NK-92 treated with Interleukin-12 subunit alpha and Interleukin-12 subunit beta, amount 100 ng/mL, for 24 hours (cell line): ENCODE data around the gene KIF1B.
"Not testable (repeated sequence)": the region's sequence is repeated elsewhere in the genome, so short reads cannot be mapped to it uniquely, and the experiment has no call there.

Experiments
- DNase-seq: peaks from one replicate; lab custom pipeline; 2025; lab: John Stamatoyannopoulos, UW

KIF1B gene

DNA sequence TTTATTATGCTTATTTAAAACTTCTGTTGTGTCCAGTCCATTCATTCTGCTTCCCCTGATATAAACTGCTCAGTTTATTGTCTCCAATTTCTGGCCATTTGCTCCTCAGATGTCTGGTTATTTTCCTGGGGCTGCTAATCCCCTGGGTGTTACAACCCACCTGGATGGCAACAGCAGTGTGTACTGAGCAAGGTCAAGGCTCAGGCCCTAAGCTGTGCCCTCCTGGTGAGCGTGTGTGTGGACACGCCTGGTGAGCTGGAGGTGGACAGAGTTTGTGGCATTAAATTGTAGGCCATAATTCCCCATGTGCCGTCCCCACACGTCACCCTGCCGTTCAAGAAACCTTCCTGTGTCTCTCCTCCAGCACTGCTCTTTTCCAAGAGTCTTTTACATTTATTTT lies 18.1 kb upstream of the KIF1B start:
- no peak for DNase-seq

DNA sequence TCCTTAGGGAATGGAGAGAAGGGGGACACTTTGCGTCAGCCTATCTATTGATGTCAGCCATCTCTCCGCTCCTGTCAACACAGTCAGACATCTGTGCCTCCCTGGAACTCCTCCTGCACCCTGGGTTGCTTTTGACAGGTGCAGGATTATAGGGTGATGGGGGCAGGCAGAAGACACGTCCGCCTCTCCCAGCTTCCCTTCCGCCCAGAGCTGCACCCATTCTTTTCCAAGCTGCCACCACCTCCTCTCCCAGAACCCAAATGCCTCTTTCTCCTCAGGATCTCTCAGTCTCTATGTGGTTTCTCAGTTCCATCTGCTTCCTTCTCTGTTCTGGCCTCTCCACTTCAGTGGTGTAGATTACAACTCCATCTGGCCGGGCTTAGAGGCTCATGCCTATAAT lies 17.1 kb upstream of the KIF1B start:
- DNase-seq: no peak

DNA sequence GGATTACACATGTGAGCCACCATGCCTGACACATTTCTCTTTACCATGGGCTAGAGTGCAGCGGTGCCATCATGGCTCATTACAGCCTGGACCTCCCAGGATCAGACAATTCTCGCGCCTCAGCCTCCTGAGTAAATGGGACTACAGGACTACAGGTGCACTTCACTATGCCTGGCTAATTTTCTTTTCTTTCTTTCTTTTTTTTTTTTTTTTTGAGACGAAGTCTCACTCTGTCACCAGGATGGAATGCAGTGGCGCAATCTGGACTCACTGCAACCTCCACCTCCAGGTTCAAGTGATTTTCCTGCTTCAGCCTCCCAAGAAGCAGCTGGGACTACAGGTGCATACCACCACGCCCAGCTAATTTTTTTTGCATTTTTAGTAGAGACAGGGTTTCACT lies 14.8 kb upstream of the KIF1B start:
- no peak for DNase-seq

DNA sequence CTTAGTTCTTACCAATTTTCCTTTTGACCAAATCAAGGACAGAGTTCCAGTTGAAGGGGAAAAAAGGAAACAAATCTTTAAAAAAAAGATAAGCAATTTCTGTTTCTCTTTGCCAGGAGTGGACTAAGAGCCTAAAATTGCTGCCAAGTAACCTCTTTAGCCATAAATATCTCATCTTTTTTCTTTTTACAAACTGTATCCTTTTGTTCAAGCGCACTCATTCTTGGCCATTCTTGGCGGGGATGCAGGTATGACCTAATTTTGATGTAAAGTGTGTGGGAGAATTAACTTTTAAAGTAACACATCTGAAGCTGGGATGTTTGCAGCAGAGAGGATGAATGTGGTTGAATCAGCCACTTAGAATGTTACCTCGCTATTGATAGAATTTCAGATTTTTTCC lies 13.4 kb upstream of the KIF1B start:
- DNase-seq: no peak

DNA sequence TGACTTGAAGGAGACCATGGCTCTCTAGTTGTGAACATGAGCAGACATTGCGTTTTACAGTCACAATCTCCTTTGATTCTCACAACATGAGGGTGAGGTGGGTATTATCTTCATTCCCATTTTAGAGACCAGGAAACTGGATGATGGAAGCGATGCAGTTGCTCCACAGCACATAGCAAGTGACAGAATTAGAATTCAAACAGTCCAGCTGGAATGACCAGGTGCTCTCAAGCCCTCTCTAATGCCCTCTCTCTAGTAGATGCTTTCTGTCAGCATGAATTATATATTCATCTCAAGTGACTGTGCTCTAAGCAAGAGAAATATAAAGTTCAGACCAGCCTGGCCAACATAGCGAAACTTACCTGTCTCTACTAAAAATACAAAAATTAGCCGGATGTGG lies 9.8 kb upstream of the KIF1B start:
- no peak for DNase-seq

DNA sequence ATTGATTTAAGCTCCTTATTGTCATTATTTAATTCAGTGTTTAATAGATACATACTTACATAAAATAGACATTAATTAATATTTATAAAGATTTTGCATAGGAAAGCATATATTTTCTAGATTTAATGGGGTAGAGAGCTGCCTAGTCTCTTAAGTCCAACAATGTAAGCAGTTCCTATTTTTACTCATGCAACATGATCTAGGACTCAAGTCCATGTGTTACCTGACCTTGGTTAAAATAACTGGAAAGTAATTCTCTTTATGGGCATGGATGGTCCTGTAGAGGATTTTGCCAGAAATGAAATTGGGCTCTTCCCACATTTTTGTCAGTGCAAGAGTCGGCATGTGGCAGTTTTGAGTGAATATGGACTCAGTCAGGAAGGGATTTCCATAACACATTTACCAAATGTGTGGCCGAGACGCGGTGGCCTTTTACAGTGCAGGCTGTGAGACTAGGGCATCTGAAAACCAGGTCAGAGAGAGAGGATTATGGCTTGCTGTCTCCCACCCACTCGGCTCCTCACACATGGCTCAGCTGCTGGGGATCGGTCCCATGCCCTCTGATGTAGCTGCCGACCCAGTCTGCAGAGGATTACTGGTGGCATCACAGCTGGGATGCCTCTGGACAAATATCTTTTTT lies 6.2 kb upstream of the KIF1B start:
- no peak for DNase-seq

DNA sequence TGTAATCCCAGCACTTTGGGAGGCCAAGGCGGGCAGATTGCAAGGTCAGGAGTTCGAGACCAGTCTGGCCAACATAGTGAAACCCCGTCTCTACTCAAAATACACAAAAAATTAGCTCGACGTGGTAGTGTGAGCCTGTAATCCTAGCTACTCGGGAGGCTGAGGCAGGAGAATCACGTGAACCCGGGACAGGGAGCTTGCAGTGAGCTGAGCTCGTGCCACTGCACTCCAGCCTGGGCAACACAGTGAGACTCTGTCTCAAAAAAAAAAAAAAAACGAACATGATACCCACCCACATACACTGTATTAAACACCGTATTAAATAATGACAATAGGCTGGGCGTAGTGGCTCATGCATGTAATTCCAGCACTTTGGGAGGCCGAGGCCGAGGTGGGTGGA lies 5.2 kb upstream of the KIF1B start:
- DNase-seq: not testable (repeated sequence)

DNA sequence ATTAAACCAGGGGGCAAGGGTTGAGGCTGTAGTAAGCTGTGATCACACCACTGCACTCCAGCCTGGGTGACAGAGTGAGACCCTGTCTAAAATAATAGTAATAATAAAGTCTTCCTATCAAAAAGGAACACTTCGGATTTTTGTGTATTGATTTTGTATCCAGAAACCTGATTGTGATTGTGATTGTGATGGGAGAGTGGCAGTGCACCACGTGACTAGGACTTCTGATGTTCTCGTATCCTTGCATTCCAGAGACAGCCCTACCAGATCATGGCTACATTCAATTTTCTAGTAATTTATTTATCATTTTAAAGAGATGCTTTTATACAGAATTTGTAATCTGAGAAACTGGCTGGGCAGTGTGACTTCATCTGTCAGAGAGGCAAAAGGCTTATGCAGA lies 2.6 kb upstream of the KIF1B start:
- no peak for DNase-seq

DNA sequence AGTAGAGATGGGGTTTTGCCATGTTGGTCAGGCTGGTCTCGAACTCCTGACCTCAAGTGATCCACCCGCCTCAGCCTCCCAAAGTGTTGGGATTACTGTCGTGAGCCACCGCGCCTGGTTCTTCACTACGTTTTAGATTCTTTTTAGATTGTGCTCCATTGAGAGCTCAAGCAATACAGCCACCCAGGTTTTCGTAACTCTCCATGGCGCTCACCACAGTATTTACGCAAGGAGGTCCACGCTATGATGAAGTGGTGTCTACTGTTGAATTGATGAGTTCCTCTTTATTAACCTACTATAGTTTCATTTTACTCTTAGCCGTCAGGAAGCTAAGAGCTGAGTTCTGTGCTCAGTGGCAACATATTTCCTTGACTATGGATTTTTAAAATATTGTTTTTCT lies 1.8 kb upstream of the KIF1B start:
- DNase-seq: no peak

DNA sequence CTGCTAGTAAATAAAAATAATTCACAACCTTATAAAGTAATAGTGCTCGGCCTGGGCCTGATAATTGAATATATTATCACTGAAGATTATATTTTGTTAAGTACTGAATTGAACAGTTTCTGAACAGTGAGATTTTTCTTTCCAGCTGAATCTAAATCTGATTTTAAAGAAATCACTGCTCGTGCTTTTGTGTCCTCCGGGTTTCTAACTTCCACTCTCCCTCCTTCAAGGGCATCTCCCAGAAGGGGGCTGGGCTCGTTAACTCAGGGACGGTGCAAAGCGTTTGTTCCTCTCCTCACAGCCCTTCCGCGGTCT lies 823 bp upstream of the KIF1B start:
- DNase-seq: no peak

DNA sequence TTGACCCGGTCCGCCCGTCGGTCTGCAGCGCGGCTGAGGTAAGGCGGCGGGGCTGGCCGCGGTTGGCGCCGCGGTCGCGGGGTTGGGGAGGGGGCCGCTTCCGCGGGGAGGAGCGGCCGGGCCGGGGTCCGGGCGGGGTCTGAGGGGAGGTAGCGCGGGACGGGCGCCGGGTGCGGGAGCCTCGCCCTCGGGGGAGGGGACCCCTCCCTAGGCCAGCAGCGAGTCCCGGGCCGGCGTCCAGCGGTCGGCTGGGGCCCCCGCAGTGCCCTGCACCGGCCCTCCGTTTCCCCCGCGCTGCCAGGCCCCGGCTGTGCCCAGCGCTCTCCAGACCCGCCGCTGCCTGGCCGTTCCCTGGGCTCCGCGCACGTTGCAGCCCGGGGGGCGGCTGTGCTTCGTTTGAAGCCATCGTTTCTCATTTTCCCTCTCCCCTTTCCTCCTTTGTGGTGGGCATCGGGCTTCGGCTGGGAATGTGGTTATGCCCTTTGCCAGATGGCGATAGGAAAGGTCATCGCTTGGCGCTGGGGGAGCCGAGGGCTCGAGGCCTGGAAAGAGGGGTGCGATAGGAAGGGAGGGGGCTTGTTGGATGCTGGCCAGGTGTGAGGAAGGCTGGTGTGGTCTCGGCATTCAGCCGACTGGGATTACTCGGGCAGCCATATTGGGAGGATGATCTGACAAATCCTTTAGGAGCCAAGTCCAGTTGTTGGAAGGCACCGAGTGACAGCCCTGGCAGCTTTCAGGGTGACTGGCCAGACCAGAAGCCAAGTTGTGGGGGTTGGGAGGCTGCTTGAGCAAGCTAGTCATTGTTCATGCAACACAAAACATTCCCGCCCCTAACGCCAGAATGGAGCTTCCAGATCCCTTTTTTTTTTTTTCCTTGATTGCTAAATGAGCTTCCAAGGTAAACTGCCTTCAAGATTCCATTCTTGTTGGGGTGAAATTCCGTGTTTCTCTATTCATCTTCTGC lies 753 bp downstream of the KIF1B start:
- no peak for DNase-seq

DNA sequence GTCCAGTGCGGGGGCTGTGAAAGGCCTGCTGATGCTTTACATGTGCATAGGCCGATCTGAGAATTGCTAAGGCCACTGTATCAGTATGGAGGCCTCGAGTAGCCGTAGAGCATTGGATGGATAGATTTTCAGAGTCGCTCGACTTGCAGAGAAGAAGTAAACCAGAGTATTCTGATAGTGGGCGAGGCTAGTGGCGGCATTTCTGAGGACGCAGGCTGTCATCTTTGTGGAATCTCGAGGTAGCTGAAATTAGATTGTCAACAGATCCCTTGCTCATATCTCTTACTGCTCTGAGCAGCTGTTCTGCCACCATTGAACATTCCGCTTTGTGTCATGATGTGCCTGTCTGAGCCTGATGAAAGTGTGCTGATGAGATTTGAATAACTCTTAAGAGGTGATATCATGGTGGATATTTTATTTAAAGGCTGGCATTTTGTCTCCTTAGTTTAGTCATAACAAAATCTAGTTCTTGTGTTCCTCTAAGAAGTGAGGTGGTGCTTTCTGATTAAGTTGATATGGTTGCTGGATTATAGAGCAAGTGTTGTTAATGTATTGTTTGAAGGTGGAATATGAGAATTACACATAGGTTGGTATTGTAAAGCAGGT lies 1.5 kb downstream of the KIF1B start:
- no peak for DNase-seq

DNA sequence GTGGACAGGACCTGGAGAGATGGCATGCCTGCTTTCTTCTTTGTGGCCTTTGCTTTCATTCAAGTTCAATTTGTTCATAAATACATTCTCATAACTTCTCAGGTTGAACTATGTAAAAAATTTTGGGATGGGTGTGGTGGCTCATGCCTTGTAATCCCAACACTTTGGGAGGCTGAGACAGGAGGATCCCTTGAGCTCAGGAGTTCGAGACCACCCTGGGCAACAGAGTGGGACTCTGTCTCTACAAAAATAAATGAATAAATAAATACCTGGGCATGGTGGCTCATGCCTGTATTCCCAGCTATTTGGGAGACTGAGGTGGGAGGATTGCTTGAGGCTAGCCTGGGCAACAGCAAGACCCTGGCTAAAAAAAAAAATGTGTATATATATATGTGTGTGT lies 2.1 kb downstream of the KIF1B start:
- DNase-seq: no peak

DNA sequence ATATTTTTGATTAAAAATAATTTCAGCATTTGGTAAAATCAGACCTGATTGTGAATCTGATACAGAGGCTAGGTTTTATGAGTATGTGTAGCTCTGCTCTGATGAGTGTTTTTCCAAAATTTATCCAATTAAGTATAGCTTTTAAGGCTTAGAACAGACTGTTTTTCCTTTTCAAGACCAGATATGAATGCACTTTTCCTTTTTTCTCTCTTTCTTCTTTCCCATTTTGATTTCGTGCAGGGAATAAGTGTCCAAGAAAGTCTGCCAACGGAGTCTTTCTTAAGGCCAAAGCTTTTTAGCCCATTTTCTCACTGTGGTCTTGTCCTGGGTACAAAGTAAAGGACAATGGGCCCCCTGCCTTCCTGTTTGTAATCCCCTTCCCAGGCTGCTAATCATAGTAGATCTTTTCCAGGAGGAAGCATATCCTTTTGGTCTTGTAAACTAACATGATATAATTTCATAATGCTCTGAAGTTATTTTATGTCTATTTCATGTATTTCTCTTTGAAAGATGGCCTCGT lies 2.9 kb downstream of the KIF1B start:
- DNase-seq: no peak

DNA sequence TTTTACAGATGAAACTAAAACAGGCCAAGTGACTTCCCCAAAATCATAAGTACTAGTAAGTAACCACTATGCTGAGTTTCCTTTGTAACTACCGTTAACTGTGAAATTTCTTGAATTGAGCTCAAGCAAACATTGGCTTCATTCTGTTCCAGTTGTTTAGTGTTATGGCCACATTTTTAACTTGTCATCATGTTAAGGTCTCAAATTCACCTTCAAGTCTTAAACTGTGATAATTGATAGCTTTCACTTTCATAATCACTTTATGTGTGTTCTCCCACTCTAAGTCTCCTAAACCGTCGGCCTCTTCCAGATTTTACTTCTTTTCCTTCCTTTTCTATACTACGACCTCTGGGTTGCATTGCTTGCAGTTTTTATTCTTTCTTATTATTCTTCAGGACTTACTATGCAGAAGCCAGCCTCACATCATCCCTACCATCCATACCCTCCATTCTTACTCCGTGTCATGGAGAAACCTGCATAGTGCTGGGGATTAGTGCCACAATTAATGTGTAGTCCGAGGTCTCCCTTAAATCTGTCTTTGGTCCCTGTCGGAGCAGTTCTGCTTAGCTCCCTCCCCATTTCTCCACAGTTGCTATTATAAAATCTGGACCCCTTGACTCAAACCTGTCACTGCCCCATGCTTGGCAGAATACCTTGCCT lies 5.8 kb downstream of the KIF1B start:
- DNase-seq: no peak

DNA sequence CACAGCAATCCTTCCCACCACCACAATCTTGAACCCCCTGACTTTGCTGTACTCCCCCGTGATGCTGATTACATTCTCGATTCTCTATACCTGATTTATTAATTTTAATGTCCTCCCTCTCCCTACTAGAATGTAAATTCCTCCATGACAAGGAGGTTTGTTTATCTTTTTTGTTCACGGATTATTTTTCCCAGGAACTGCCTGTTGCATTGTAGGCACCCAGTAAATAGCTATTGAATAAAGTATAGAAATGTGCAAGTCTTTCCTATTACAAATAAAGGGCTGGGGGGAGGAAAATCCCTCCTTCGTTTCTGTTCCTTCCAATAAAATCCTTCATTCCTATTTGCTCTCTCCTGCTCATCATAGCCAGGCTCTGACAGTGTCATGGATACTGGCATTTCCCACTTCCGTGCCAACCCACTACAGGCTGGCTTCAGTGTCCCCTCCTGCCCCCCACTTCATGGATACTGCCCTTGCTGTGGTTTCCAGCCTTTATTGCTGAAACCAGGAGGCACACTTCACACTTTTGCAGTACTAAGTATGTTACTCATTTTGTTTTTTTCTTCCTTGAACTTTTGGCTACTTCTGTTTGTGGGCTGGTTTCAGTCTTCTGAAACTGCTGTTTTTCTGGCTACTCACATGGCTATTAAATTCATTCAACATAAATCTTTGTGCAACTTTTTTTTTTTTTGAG lies 7.5 kb downstream of the KIF1B start:
- DNase-seq: no peak

DNA sequence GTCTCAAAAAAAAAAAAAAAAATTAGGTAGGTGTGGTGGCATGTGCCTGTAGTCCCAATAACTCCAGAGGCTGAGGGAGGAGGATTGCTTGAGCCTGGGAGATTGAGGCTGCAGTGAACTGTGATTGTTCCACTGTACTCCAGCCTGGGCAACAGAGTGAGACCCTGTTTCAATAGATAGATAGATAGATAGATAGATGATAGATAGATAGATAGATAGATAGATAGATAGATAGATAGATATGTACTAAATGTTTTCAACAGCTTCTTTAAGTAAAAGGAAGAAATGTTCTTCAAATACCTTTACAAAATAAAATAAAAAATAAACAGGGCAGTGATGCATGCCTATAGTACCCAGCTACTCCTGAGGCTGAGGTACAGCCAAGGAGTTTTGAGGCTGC lies 9.8 kb downstream of the KIF1B start:
- DNase-seq: no peak

DNA sequence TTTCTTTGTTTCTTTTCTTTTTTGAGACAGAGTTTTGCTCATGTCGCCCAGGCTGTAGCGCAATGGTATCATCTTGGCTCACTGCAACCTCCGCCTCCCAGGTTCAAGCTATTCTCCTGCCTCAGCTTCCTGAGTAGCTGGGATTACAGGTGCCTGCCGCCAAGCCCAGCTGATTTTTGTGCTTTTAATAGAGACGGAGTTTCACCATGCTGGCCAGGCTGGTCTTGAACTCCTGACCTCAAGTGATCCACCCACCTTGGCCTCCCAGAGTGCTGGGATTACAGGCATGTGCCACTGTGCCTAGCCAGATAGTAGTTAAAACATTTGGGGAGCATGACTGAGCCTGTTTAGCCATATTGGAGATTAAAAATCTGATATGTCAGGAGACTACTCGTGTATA lies 10.3 kb downstream of the KIF1B start:
- not testable (repeated sequence) for DNase-seq

DNA sequence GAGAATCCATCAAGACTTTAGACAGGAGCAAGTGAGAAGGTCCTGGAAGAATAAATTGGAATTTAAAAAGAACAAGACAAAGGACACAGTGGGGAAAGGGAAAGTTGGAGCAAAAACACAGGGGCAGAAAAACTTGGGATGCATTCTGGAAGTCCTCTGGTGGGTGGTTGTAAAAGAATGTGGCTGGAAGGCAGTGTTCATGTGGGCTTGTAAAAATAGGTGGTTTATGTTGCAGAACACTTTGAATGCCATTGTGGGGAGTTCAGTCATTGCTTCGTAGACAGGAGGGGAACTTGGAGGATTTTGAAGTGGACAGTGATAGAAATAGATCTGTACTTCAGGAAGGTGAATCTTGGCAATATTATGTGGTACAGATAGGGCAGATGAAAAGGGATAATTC lies 15.2 kb downstream of the KIF1B start:
- no peak for DNase-seq

DNA sequence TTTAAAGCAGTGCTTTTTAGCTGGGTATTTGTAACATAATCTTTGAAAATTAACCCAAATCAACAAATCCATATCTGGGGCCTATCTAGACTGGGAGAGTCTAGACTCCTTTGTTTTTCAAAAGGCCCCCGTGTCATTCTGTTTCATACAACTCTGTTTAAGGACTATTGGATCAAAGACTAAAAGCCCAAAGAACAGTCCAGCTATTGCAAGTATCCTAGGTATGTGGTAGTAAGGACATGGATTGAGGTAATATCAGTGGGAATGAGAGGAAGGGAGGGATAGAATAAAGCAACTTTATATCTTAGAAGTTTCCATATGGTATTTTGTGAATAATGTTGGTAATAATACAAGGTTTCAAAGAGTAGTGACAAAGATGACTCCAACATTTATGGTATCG lies 18.2 kb downstream of the KIF1B start:
- no peak for DNase-seq

DNA sequence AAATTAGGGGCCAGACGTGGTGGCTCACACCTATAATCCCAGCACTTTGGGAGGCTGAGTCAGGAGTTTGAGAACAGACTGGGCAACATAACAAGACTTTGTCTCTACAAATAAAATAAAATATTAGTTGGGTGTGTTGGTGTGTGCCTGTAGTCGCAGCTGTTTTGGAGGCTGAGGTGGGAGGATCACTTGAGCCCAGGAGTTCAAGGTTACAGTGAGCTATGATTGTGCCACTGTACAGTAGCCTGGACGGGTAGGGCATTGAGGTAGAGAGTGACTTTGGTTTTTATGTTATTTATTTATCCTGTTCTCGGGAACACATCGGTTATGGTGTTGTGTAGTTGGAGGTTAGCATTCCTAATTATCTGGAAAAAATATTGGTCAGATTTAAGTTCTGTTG lies 19.5 kb downstream of the KIF1B start:
- no peak for DNase-seq

DNA sequence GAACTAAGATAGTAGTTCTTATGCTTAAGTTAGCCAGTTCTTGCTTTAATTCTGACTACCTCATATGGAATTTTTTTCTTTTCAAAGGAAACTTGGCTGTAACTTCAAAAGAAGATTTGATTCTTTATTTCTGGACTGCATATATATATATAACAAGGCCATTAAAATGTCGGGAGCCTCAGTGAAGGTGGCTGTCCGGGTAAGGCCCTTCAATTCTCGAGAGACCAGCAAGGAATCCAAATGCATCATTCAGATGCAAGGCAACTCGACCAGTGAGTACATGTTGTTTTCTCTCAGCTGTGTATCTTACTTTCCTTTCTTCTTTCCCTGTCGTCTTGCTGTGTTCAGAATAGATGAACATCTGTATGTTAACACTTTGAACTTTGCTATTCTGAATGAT lies 21.8 kb downstream of the KIF1B start:
- DNase-seq: no peak
